HG03159 (cell line): ENCODE results near the gene WSCD2.

ENCODE experiments used
- ATAC-seq: cut with Tn5 transposase; IDR thresholded peaks from one replicate; pipeline ENCODE4 v1.9.1; 2021; ENCODE audit warnings: mild to moderate bottlenecking, moderate library complexity; ENCODE audit not compliant: unreplicated experiment

WSCD2 gene

DNA sequence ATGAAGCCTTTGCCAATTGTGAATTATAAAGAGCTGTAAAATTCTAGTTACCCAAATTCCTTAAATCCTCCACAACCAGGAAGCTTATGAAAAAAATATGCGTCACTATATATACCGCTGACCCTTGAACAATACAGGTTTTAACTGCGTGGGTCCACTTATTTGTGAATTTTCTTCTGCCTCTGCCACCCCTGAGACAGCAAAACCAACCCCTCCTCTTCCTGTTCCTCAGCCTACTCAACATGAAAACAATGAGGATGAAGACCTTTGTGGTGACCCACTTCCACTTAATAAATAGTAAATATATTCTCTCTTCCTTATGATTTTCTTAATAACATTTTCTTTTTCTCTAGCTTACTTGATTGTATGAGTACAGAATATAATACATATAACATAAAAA, 167.9 kb downstream of the WSCD2 start:
- ATAC-seq, result no peak

GRCh38 chr12:108297424-108297823, 168.3 kb downstream of the WSCD2 start:
- no peak for ATAC-seq

DNA sequence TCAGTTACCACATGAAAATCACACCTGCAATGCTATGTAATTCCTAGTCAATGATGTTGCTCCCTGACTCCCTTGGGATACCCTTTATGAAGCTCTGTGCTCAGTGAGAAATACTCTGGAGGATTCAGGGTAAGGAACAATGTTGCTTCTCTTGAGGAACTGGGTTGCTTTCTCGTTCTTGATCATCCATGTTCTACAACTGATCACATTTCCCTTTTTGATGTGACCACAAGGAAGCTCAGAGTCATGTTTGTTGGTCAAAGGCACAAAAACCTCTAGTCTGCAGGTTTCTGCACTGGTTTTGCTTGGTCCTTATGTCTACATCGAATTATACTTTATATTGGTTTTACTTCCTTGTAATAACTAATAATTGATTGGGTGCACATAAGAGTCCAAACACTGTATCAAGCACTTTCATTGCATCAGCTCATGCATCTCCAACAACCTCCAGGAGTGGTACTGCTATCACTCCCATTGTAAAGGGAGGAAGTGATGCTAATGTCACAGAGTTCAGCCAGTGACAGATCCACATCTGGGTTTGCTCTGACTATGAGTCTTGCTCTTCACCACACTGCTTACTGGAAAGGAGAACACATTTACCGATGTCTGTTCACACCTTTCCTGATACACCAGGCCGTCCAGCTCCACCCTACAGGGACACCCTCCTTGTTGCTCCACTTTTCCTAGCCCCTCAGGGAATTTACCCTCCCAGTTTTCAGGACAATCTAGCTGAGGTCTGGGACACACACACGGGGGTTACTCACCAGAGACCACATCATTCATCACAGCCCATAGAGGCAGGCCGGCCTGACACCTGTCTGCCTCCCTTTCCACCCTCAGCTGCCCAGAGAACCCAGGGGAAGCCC, 169.0 kb downstream of the WSCD2 start:
- ATAC-seq, result peak; percentile 75

- no peak for ATAC-seq
Observed at GRCh38 chr12:108298761-108299275, 169.7 kb downstream of the WSCD2 start.

GRCh38 chr12:108299516-108299915, 170.4 kb downstream of the WSCD2 start:
- no peak for ATAC-seq
